Caco-2 (cell line): ENCODE data around the gene MGST2. TPM values are rescaled to one million over a fixed set of nuclear protein-coding genes. Genes with fewer than 3 reads are reported as not detected.
A peak's percentile ranks its signal among the peaks of the same experiment; 100 is the strongest.
"Not testable (repeated sequence)": the region's sequence is repeated elsewhere in the genome, so short reads cannot be mapped to it uniquely, and the experiment has no call there.

Experiments
- BruUV-seq: library from RNA; stranded (reverse); fragments of 400-500 nt; replicated peaks from 2 replicates; lab custom pipeline; 2021; lab: Mats Ljungman, UMichigan
- CTCF ChIA-PET: fragments of 300-600 bp; sonication (Branson Sonifier 250); formaldehyde crosslinking; loops from one replicate; lab custom pipeline; 2022; ENCODE audit warnings: antibody characterized with exemption; lab: Charles Lee
- POLR2A ChIA-PET: fragments of 300-600 bp; sonication (Branson Sonifier 250); formaldehyde crosslinking; loops from one replicate; lab custom pipeline; 2022; ENCODE audit warnings: antibody characterized with exemption; lab: Charles Lee
- DNase-seq, 2 experiments: peaks; one replicate each; pipeline versions ENCODE4 v3.0.0 to v3.0.0-alpha.2; 2020 to 2022
- H3K27me3 ChIP-seq: replicated peaks from 2 replicates; pipeline ENCODE4 v1.6.0; 2011; ENCODE audit warnings: low read length; ENCODE audit not compliant: control insufficient read depth, insufficient read depth
- H3K36me3 ChIP-seq: 2 replicates; pipeline ENCODE4 v1.5.1; 2011; ENCODE audit warnings: low read length; ENCODE audit not compliant: control insufficient read depth, insufficient read depth
- H3K4me1 ChIP-seq: fragments of 250-450 bp; sonication (Bioruptor Pico); 2 replicates; pipeline ENCODE4 v1.5.1; 2020; ENCODE audit warnings: mild to moderate bottlenecking
- H3K4me3 ChIP-seq: 2 replicates; pipeline ENCODE4 v1.5.1; 2011; ENCODE audit warnings: low read depth, mild to moderate bottlenecking, control low read depth, low read length
- H3K9me3 ChIP-seq: fragments of 250-450 bp; sonication (Bioruptor Pico); 2 replicates; pipeline ENCODE4 v1.5.1; 2020; ENCODE audit warnings: mild to moderate bottlenecking, moderate library complexity
- H3K27ac Mint-ChIP-seq: one replicate; pipeline ENCODE4 v1.8.0; 2022; ENCODE audit warnings: mixed read lengths; ENCODE audit not compliant: unreplicated experiment
- H3K27me3 Mint-ChIP-seq: one replicate; pipeline ENCODE4 v1.8.0; 2022; ENCODE audit warnings: mixed read lengths; ENCODE audit not compliant: insufficient read depth, unreplicated experiment
- H3K36me3 Mint-ChIP-seq: one replicate; pipeline ENCODE4 v1.8.0; 2022; ENCODE audit warnings: mild to moderate bottlenecking, mixed read lengths; ENCODE audit not compliant: insufficient read depth, unreplicated experiment
- H3K4me1 Mint-ChIP-seq: one replicate; pipeline ENCODE4 v1.8.0; 2022; ENCODE audit warnings: low read depth, mixed read lengths; ENCODE audit not compliant: unreplicated experiment
- H3K4me3 Mint-ChIP-seq: one replicate; pipeline ENCODE4 v1.8.0; 2022; ENCODE audit warnings: mild to moderate bottlenecking, moderate library complexity, mixed read lengths; ENCODE audit not compliant: unreplicated experiment
- H3K9me3 Mint-ChIP-seq: one replicate; pipeline ENCODE4 v1.8.0; 2022; ENCODE audit warnings: mixed read lengths; ENCODE audit not compliant: unreplicated experiment
- CTCF ChIP-seq, 2 experiments: fragments of 200-600 bp in 1 of 2; IDR thresholded peaks; 1 replicate in 1 of 2; 2 replicates in 1 of 2; pipeline versions ENCODE4 v1.5.1 to v1.8.0; 2011 to 2022; ENCODE audit warnings: antibody characterized with exemption in 1 of 2, control low read depth in 1 of 2, inconsistent platforms in 1 of 2, low read depth in 1 of 2, low read length in 1 of 2, mild to moderate bottlenecking in 1 of 2, moderate library complexity in 1 of 2; ENCODE audit not compliant: insufficient read depth in 1 of 2, severe bottlenecking in 1 of 2, unreplicated experiment in 1 of 2
- intact Hi-C: fragments of 100-400 bp; cut with micrococcal nuclease; formaldehyde crosslinking; loops from one replicate; pipeline ENCODE4 v1.10.0; 2022; ENCODE audit not compliant: unreplicated experiment
- total RNA-seq: library from RNA; stranded (reverse); gene quantifications from 2 replicates; pipeline ENCODE4 v1.2.3, GENCODE V29; 2022

Gene MGST2
- total RNA-seq, 1 experiment from 2014 or later = 81.7 TPM

- no peaks in the 10 kb centered on the region for H3K27me3 ChIP-seq
- Mint-ChIP-seq H3K27ac (peak overlapping the region; percentile 45), H3K9me3 (peaks cover 39% of the 10 kb centered on the region), H3K27me3 (no peaks in the 10 kb centered on the region), H3K36me3 (peaks cover 11% of the 10 kb centered on the region), H3K4me3 (peak overlapping the region; percentile 67), H3K4me1 (peaks cover 12% of the 10 kb centered on the region)
- peaks cover 13% of the 10 kb centered on the region for H3K9me3 ChIP-seq
- POLR2A ChIA-PET = interaction anchor here (0.5 kb wide), 1 partner anchor 333 kb away, joined by 4 read pairs; no protein-coding TSS in a partner anchor
- no TSS peak for BruUV-seq
- H3K36me3 ChIP-seq = no peaks in the 10 kb centered on the region
- intact Hi-C loops = loop anchor here (1.0 to 5.0 kb wide), 5 partner anchors 14 to 217 kb away; no protein-coding TSS in a partner anchor
- TF ChIP-seq CTCF (IDR thresholded peaks at IDR 0.05; ENCODE audit: insufficient read depth in 1 of 2, low read depth in 1 of 2, low read length in 1 of 2, severe bottlenecking in 1 of 2, unreplicated experiment in 1 of 2) = peak; percentile 45 to 57
- CTCF ChIA-PET = interaction anchor here (0.8 to 1.8 kb wide), 5 partner anchors 14 to 38 kb away, joined by 3 to 12 read pairs (median 7); no protein-coding TSS in a partner anchor
- H3K4me3 ChIP-seq = peak overlapping the region; percentile 26
- peak; percentile 57 to 59 for DNase-seq
- H3K4me1 ChIP-seq = peaks cover 23% of the 10 kb centered on the region
These were observed 32.0 kb upstream of the MGST2 start for GRCh38 chr4:139633661-139634060.

GRCh38 chr4:139635966-139636365 is 29.7 kb upstream of the MGST2 start:
- no TSS peak for BruUV-seq
- no peak for TF ChIP-seq CTCF (IDR thresholded peaks at IDR 0.05; ENCODE audit: insufficient read depth in 1 of 2, low read depth in 1 of 2, low read length in 1 of 2, severe bottlenecking in 1 of 2, unreplicated experiment in 1 of 2)

GRCh38 chr4:139638306-139638705 is 27.3 kb upstream of the MGST2 start:
- POLR2A ChIA-PET, H3K27ac Mint-ChIP-seq, H3K27me3 ChIP-seq, BruUV-seq, H3K27me3 Mint-ChIP-seq, H3K4me3 Mint-ChIP-seq, CTCF ChIA-PET, H3K4me1 ChIP-seq, H3K4me3 ChIP-seq, intact Hi-C loops, DNase-seq, H3K36me3 ChIP-seq, H3K36me3 Mint-ChIP-seq: not testable (repeated sequence)
- H3K9me3 Mint-ChIP-seq = peaks cover 24% of the 10 kb centered on the region
- peaks cover 16% of the 10 kb centered on the region for H3K4me1 Mint-ChIP-seq
- peaks cover 18% of the 10 kb centered on the region for H3K9me3 ChIP-seq

More at GRCh38 chr4:139635966-139636365, 29.7 kb upstream of the MGST2 start:
- Histone ChIP-seq H3K9me3 (peaks cover 18% of the 10 kb centered on the region), H3K27me3 (no peaks in the 10 kb centered on the region), H3K4me3 (no peak overlapping the region), H3K4me1 (peaks cover 18% of the 10 kb centered on the region), H3K36me3 (no peaks in the 10 kb centered on the region)
- Mint-ChIP-seq H3K36me3 (peaks cover 5% of the 10 kb centered on the region), H3K4me3 (no peak overlapping the region), H3K4me1 (peaks cover 10% of the 10 kb centered on the region), H3K27me3 (no peaks in the 10 kb centered on the region), H3K9me3 (peaks cover 46% of the 10 kb centered on the region), H3K27ac (no peak overlapping the region)
- DNase-seq = no peak
- CTCF ChIA-PET = no interaction called here
- intact Hi-C loops = no loop called here
- POLR2A ChIA-PET = no interaction called here
